ENCODE measurements around the gene COL19A1. TPM values are rescaled to one million over a fixed set of nuclear protein-coding genes. Genes with fewer than 3 reads are reported as not detected.

The COL19A1 gene
- total RNA-seq, 1 experiment from 2014 or later: not detected

- CTCF ChIA-PET: no interaction called here
- Mint-ChIP-seq H3K27me3 (ENCODE audit: insufficient read depth, unreplicated experiment) (peaks cover 79% of the 10 kb centered on the region), H3K9me3 (ENCODE audit: unreplicated experiment) (no peaks in the 10 kb centered on the region), H3K4me3 (ENCODE audit: unreplicated experiment) (no peak overlapping the region), H3K36me3 (ENCODE audit: insufficient read depth, unreplicated experiment) (no peaks in the 10 kb centered on the region), H3K27ac (ENCODE audit: low read depth, unreplicated experiment) (no peak overlapping the region), H3K4me1 (ENCODE audit: insufficient read depth, unreplicated experiment) (no peaks in the 10 kb centered on the region)
- no peak for DNase-seq (ENCODE audit: unreplicated experiment)
- POLR2A ChIA-PET: no interaction called here
- BruUV-seq (replicated peaks): no TSS peak
- TF ChIP-seq CTCF (IDR thresholded peaks at IDR 0.05; ENCODE audit: unreplicated experiment): no peak
- intact Hi-C loops (cut with micrococcal nuclease): no loop called here
Observed at GRCh38 chr6:69868961-69869360, 2.6 kb downstream of the COL19A1 start.

- intact Hi-C loops (cut with micrococcal nuclease): no loop called here
- DNase-seq (ENCODE audit: unreplicated experiment): no peak
- H3K4me3 Mint-ChIP-seq (ENCODE audit: unreplicated experiment): no peak overlapping the region
- BruUV-seq (replicated peaks): no TSS peak
- CTCF ChIA-PET: no interaction called here
- H3K4me1 Mint-ChIP-seq (ENCODE audit: insufficient read depth, unreplicated experiment): no peaks in the 10 kb centered on the region
- TF ChIP-seq CTCF (IDR thresholded peaks at IDR 0.05; ENCODE audit: unreplicated experiment): no peak
- H3K9me3 Mint-ChIP-seq (ENCODE audit: unreplicated experiment): no peaks in the 10 kb centered on the region
- peaks cover 80% of the 10 kb centered on the region for H3K27me3 Mint-ChIP-seq (ENCODE audit: insufficient read depth, unreplicated experiment)
- no peak overlapping the region for H3K27ac Mint-ChIP-seq (ENCODE audit: low read depth, unreplicated experiment)
- POLR2A ChIA-PET: no interaction called here
- H3K36me3 Mint-ChIP-seq (ENCODE audit: insufficient read depth, unreplicated experiment): no peaks in the 10 kb centered on the region
Observed at GRCh38 chr6:69871107-69871506, 4.8 kb downstream of the COL19A1 start.

GRCh38 chr6:69873291-69873690 lies 6.9 kb downstream of the COL19A1 start:
- CTCF ChIA-PET: interaction anchor here (0.7 kb wide), 2 partner anchors 51 to 1585 kb away, joined by 3 read pairs; no protein-coding TSS in a partner anchor

GRCh38 chr6:69875715-69876114 lies 9.4 kb downstream of the COL19A1 start:
- no peaks in the 10 kb centered on the region for H3K9me3 Mint-ChIP-seq (ENCODE audit: unreplicated experiment)
- H3K36me3 Mint-ChIP-seq (ENCODE audit: insufficient read depth, unreplicated experiment): no peaks in the 10 kb centered on the region
- BruUV-seq (replicated peaks): no TSS peak
- CTCF ChIA-PET: interaction anchor here (0.6 to 1.2 kb wide), 2 partner anchors 12 to 79 kb away, joined by 3 to 4 read pairs; partner anchors contain the start of gene LMBRD1
- peaks cover 63% of the 10 kb centered on the region for H3K27me3 Mint-ChIP-seq (ENCODE audit: insufficient read depth, unreplicated experiment)
- intact Hi-C loops (cut with micrococcal nuclease): no loop called here
- no peaks in the 10 kb centered on the region for H3K4me1 Mint-ChIP-seq (ENCODE audit: insufficient read depth, unreplicated experiment)
- POLR2A ChIA-PET: no interaction called here
- H3K27ac Mint-ChIP-seq (ENCODE audit: low read depth, unreplicated experiment): no peak overlapping the region
- no peak overlapping the region for H3K4me3 Mint-ChIP-seq (ENCODE audit: unreplicated experiment)
- no peak for TF ChIP-seq CTCF (IDR thresholded peaks at IDR 0.05; ENCODE audit: unreplicated experiment)
- DNase-seq (ENCODE audit: unreplicated experiment): no peak

More at GRCh38 chr6:69873291-69873690, 6.9 kb downstream of the COL19A1 start:
- POLR2A ChIA-PET: no interaction called here
- no peaks in the 10 kb centered on the region for H3K36me3 Mint-ChIP-seq (ENCODE audit: insufficient read depth, unreplicated experiment)
- peaks cover 63% of the 10 kb centered on the region for H3K27me3 Mint-ChIP-seq (ENCODE audit: insufficient read depth, unreplicated experiment)
- TF ChIP-seq CTCF (IDR thresholded peaks at IDR 0.05; ENCODE audit: unreplicated experiment): no peak
- no peaks in the 10 kb centered on the region for H3K4me1 Mint-ChIP-seq (ENCODE audit: insufficient read depth, unreplicated experiment)
- no peak overlapping the region for H3K4me3 Mint-ChIP-seq (ENCODE audit: unreplicated experiment)
- DNase-seq (ENCODE audit: unreplicated experiment): no peak
- no peak overlapping the region for H3K27ac Mint-ChIP-seq (ENCODE audit: low read depth, unreplicated experiment)
- intact Hi-C loops (cut with micrococcal nuclease): no loop called here
- no peaks in the 10 kb centered on the region for H3K9me3 Mint-ChIP-seq (ENCODE audit: unreplicated experiment)
- BruUV-seq (replicated peaks): no TSS peak
